Pancreas (tissue), 10 donors: Measurements from ENCODE around the gene KLC1. TPM values are rescaled to one million over a fixed set of nuclear protein-coding genes. Genes with fewer than 3 reads are reported as not detected.

Experiments used
- ATAC-seq, 4 donors: fragments of 200-7000 bp; cut with Tn5 transposase; one replicate each; pipeline versions ENCODE4 v1.8.0 to v1.9.1; 2020; ENCODE audit warnings: mild to moderate bottlenecking in 4 of 4, moderate library complexity in 4 of 4
- DNase-seq, 6 donors: peaks; one replicate each; pipeline ENCODE4 v3.0.0-alpha.2; 2020
- FAIRE-seq: peaks from 2 replicates; lab custom pipeline; 2012; peaks lifted over from hg19 to GRCh38; lab: Jason Lieb, UNC
- H3K27ac ChIP-seq, 4 donors: fragments of 200-600 bp; sonication (generic); 1 replicate in 3 of 4; 2 replicates in 1 of 4; pipeline versions ENCODE4 v1.5.0 to v1.8.0; 2020
- H3K27me3 ChIP-seq, 4 donors: fragments of 200-600 bp; one replicate each; pipeline ENCODE4 v1.8.0; 2021
- H3K36me3 ChIP-seq, 3 donors: fragments of 200-600 bp; sonication (generic) in 1 of 3; one replicate each; pipeline versions ENCODE4 v1.5.0 to v1.8.0; 2020 to 2021
- H3K4me1 ChIP-seq, 3 donors: fragments of 200-600 bp; one replicate each; pipeline ENCODE4 v1.8.0; 2021
- H3K4me3 ChIP-seq, 4 donors: fragments of 200-600 bp; sonication (generic) in 2 of 4; one replicate each; pipeline versions ENCODE4 v1.5.0 to v1.8.0; 2020 to 2021
- H3K9me3 ChIP-seq, 4 donors: fragments of 200-600 bp; one replicate each; pipeline ENCODE4 v1.8.0; 2021
- WGBS, 2 donors: extraction: QIAGEN DNeasy Blood & Tissue Kit; methylation state at CpG; one replicate each; pipeline ENCODE4 v1.1.7; 2013; 5-methylcytosine and 5-hydroxymethylcytosine counted together
- intact Hi-C, 3 donors: fragments of 100-400 bp; cut with DNase I; formaldehyde crosslinking; loops; one replicate each; pipeline versions ENCODE4 v1.11.1 to v1.14.2; 2022
- polyA plus RNA-seq, 2 donors: library from polyadenylated mRNA; stranded (reverse); fragments of 200-250 nt; gene quantifications; one replicate each; pipeline ENCODE4 v1.2.3, GENCODE V29; 2013
- total RNA-seq, 6 donors: library from RNA; stranded (reverse); fragmentation: NEBNext Ultra II Directional in 4 of 6; extraction: Animal tissue kit (Norgen Biotek cat#: 25700) in 4 of 6; gene quantifications; one replicate each; pipeline versions ENCODE4 v1.2.1 to v1.2.4, GENCODE V29; 2021 to 2023
- TF ChIP-seq, protein P1 (sequence below), 4 donors: fragments of 200-600 bp; sonication (generic) in 3 of 4; IDR thresholded peaks; one replicate each; pipeline versions ENCODE4 v1.5.0 to v1.8.0; 2021; ENCODE audit warnings: antibody characterized with exemption in 4 of 4
- donor health status: healthy with polysubstance abuse.
- donor health status: DM: no; HTN: no; CAD: no; lungs with moderate emphysema.
- donor health status: DM: no; HTN: no; CAD: no.
- donor health status: control.
- donor health status: control.
- donor health status: Bipolar disorder and iron deficiency.
- donor health status: DM: yes; HTN: yes; CAD: no.
- donor health status: DM: no; HTN: no; CAD: no.
- donor health status: DM: no; HTN: no; CAD: no.
- donor health status: DM: yes; HTN: yes; CAD: no.

Gene KLC1
- total and polyA plus RNA-seq, 8 donors = 36.1 to 91.0 (median 51.6) TPM

DNA sequence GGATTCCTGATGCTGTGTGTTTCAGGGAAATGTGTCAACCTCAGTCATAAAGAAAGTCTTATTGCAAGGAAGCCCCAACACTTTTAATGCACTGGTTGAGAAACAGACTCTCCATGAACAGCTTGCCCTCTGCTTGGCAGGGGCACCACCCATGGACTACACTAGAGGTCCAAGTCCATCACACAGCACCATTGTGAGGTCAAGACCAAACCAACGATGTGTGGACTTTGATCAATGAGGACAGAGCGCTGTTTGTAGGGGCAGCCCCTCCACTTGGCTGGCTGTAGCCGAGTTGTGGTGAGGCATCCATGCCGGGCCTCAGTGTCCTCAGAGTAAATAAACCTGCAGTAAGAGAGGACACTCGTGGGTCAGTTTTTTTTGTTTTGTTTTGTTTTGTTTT lies 116.4 kb downstream of the KLC1 start:
- FAIRE-seq (no peak), DNase-seq (no peak), ATAC-seq (no peak)
- Histone ChIP-seq H3K36me3 (peaks cover 0 to 48% (median 0%) of the 10 kb centered on the region in 3 donors), H3K4me3 (no peak overlapping the region), H3K9me3 (no peaks in the 10 kb centered on the region), H3K27me3 (no peaks in the 10 kb centered on the region), H3K4me1 (no peaks in the 10 kb centered on the region), H3K27ac (no peak overlapping the region)
- WGBS, 2 donors = 69% methylated on average over 5 of the region's 5 CpGs
- intact Hi-C loops = no loop called here
- TF ChIP-seq, protein P1, sequence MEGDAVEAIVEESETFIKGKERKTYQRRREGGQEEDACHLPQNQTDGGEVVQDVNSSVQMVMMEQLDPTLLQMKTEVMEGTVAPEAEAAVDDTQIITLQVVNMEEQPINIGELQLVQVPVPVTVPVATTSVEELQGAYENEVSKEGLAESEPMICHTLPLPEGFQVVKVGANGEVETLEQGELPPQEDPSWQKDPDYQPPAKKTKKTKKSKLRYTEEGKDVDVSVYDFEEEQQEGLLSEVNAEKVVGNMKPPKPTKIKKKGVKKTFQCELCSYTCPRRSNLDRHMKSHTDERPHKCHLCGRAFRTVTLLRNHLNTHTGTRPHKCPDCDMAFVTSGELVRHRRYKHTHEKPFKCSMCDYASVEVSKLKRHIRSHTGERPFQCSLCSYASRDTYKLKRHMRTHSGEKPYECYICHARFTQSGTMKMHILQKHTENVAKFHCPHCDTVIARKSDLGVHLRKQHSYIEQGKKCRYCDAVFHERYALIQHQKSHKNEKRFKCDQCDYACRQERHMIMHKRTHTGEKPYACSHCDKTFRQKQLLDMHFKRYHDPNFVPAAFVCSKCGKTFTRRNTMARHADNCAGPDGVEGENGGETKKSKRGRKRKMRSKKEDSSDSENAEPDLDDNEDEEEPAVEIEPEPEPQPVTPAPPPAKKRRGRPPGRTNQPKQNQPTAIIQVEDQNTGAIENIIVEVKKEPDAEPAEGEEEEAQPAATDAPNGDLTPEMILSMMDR (IDR thresholded peaks at IDR 0.05) = no peak

DNA sequence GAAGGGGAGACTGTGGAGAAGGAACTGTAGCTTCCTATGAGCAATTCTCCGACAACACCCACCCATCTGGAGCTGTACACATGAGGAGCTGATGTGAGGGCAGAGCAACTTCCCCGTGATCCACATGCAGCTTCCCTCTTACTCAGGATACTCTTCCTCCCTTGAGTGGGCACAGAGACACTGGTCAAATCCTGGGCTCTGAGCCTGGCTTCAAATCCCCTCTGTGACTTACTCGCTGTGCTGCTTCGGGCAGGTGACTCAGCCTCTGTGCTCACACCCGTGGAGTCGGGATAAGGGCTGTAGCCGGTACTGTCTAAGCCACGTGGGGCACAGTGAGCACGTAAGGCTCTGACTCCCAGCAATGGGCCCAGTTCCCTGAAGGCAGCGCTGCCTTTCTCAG lies 117.7 kb downstream of the KLC1 start:
- TF ChIP-seq, protein P1 (IDR thresholded peaks at IDR 0.05) = no peak
- Histone ChIP-seq H3K27ac (no peak overlapping the region), H3K27me3 (no peaks in the 10 kb centered on the region), H3K4me1 (no peaks in the 10 kb centered on the region), H3K36me3 (peaks cover 0 to 48% (median 0%) of the 10 kb centered on the region in 3 donors), H3K4me3 (no peak overlapping the region), H3K9me3 (no peaks in the 10 kb centered on the region)
- 93 to 94% methylated on average over 10 of the region's 10 CpGs for WGBS, 2 donors
- ATAC-seq (no peak), DNase-seq (no peak), FAIRE-seq (no peak)
- intact Hi-C loops = no loop called here

DNA sequence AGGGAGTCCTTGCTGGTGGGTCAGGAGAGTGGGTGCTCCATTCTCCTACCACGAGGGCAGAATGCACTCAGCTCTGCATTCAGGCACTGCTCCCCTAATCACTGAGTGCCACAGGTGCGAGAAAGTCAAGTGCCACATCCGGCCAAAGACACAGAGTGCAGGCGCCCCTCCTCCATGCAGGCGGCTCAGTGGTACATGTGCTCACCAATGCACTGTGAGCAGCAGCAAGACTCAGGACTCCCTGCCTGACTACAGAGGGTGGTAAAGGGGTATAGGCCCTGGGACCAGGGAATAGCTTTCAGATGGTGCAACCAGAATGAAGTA lies 119.5 kb downstream of the KLC1 start:
- Histone ChIP-seq H3K4me1 (no peaks in the 10 kb centered on the region), H3K36me3 (peaks cover 0 to 59% (median 3%) of the 10 kb centered on the region in 3 donors), H3K9me3 (no peaks in the 10 kb centered on the region), H3K4me3 (no peak overlapping the region), H3K27me3 (no peaks in the 10 kb centered on the region), H3K27ac (no peak overlapping the region)
- no peak for FAIRE-seq
- 75 to 80% methylated on average over 5 of the region's 5 CpGs for WGBS, 2 donors
- TF ChIP-seq, protein P1 (IDR thresholded peaks at IDR 0.05) = no peak
- no peak for DNase-seq
- intact Hi-C loops = no loop called here
- ATAC-seq = no peak

DNA sequence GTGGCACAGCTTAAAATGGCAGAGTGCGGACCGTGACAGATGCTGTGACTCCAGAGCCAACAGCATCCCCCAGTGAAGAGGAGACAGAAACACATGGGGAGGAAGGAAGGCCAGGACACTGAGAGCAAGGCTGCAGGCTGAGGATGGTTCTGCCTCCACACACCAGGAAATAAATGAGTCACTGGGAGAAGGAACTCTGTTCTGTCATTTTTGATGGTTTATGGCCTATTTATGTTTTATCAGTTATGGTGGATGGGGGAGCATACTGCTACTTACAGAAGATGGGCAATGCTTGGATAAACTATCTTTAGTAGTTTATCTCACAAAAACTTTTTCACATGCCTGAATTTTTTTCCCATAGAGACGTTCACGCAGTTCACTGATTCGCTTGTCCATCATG lies 120.4 kb downstream of the KLC1 start:
- intact Hi-C loops = no loop called here
- ATAC-seq (no peak), DNase-seq (no peak), FAIRE-seq (no peak)
- WGBS, 2 donors = 91 to 94% methylated on average over 5 of the region's 5 CpGs
- Histone ChIP-seq H3K4me3 (no peak overlapping the region), H3K36me3 (peaks cover 0 to 49% (median 3%) of the 10 kb centered on the region in 3 donors), H3K9me3 (no peaks in the 10 kb centered on the region), H3K27ac (no peak overlapping the region), H3K4me1 (no peaks in the 10 kb centered on the region), H3K27me3 (no peaks in the 10 kb centered on the region)
- TF ChIP-seq, protein P1 (IDR thresholded peaks at IDR 0.05) = no peak

DNA sequence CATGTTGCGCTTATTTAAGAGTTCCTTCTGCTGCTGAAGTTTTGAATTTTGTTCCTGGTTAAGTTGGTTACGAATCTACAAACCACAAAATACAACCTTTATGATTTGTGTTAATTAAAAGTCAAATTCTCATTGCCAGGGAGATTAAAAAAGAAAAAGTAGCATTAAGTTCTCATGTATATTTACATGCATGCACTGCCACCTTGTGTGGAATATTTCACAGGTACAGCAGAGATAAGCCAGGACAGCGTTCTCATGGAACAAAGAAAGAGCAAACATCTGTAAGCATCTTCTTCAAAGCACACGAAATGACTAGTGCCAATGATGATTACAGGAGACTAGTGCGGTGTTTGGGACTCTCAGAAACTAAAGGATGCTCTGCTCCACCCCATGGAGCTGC lies 120.8 kb downstream of the KLC1 start:
- ATAC-seq (no peak), FAIRE-seq (no peak)
- 79 to 81% methylated on average over 5 of the region's 5 CpGs for WGBS, 2 donors

More for the DNA sequence above, 120.8 kb downstream of the KLC1 start:
- Histone ChIP-seq H3K9me3 (no peaks in the 10 kb centered on the region), H3K4me1 (no peaks in the 10 kb centered on the region), H3K27me3 (no peaks in the 10 kb centered on the region), H3K4me3 (no peak overlapping the region), H3K36me3 (peaks cover 0 to 45% (median 3%) of the 10 kb centered on the region in 3 donors), H3K27ac (no peak overlapping the region)
- DNase-seq = no peak
- intact Hi-C loops = no loop called here
- TF ChIP-seq, protein P1 (IDR thresholded peaks at IDR 0.05) = no peak

Other genes with a start within 250 kb of the KLC1 start
- 10 to 100 TPM; 35.3 to 51.0 (median 40.1) TPM for gene MARK3, start 243.8 kb upstream of the KLC1 start, total RNA-seq
- 100 to 1,000 TPM in 1 of 2 donors, 10 to 100 TPM in 1; 84.7 to 110 TPM for gene MARK3, start 243.8 kb upstream of the KLC1 start, polyA plus RNA-seq
- gene CKB, start 106.4 kb upstream of the KLC1 start, total RNA-seq = 10 to 100 TPM; 17.8 to 52.9 (median 40.1) TPM
- gene CKB, start 106.4 kb upstream of the KLC1 start, polyA plus RNA-seq = 100 to 1,000 TPM; 140 to 264 TPM
- gene TRMT61A, start 100.0 kb upstream of the KLC1 start, total RNA-seq = 10 to 100 TPM in 1 of 6 donors, 1 to 10 TPM in 5; 3.3 to 10.4 (median 6.3) TPM
- gene TRMT61A, start 100.0 kb upstream of the KLC1 start, polyA plus RNA-seq = 10 to 100 TPM; 13.2 to 16.1 TPM
- gene BAG5, start 66.6 kb upstream of the KLC1 start, total RNA-seq = 10 to 100 TPM in 3 of 6 donors, 1 to 10 TPM in 3; 6.4 to 13.4 (median 10.0) TPM
- 1 to 10 TPM; 3.6 to 8.5 TPM for gene BAG5, start 66.6 kb upstream of the KLC1 start, polyA plus RNA-seq
- gene COA8, start 66.3 kb upstream of the KLC1 start, total RNA-seq = 10 to 100 TPM; 17.0 to 28.7 (median 23.9) TPM
- 10 to 100 TPM; 28.0 to 31.7 TPM for gene COA8, start 66.3 kb upstream of the KLC1 start, polyA plus RNA-seq
- gene XRCC3, start 86.2 kb downstream of the KLC1 start, total RNA-seq = 1 to 10 TPM; 1.7 to 4.3 (median 2.7) TPM
- gene XRCC3, start 86.2 kb downstream of the KLC1 start, polyA plus RNA-seq = 1 to 10 TPM; 4.4 to 5.2 TPM
- gene ZFYVE21, start 86.6 kb downstream of the KLC1 start, total RNA-seq = 10 to 100 TPM; 13.7 to 24.9 (median 16.2) TPM
- gene ZFYVE21, start 86.6 kb downstream of the KLC1 start, polyA plus RNA-seq = 10 to 100 TPM; 22.1 to 32.6 TPM
- gene PPP1R13B, start 218.4 kb downstream of the KLC1 start, total RNA-seq = 10 to 100 TPM; 20.9 to 33.9 (median 24.5) TPM
- 10 to 100 TPM; 31.4 to 33.8 TPM for gene PPP1R13B, start 218.4 kb downstream of the KLC1 start, polyA plus RNA-seq